HepG2 (cell line): Measurements from ENCODE around the gene JPH4. TPM values are rescaled to one million over a fixed set of nuclear protein-coding genes. Genes with fewer than 3 reads are reported as not detected.

Experiments used
- CCAR2 ChIP-seq: fragments of 200-400 bp; formaldehyde crosslinking; optimal IDR thresholded peaks from 2 replicates; pipeline ENCODE3; 2018; ENCODE audit warnings: low read depth, mild to moderate bottlenecking, low read length, moderate library complexity
- FOXP4 ChIP-seq: sonication (generic); formaldehyde crosslinking; IDR thresholded peaks from 2 replicates; pipeline ENCODE4 v1.4.0; 2020; ENCODE audit warnings: missing genetic modification reagents
- HNRNPL ChIP-seq: fragments of 200-400 bp; formaldehyde crosslinking; IDR thresholded peaks from 2 replicates; pipeline ENCODE4 v1.6.1; 2017; ENCODE audit warnings: mild to moderate bottlenecking, low read depth, low read length
- IRF9 ChIP-seq: sonication (generic); formaldehyde crosslinking; IDR thresholded peaks from 2 replicates; pipeline ENCODE4 v1.8.0; 2022; ENCODE audit warnings: missing genetic modification reagents, mild to moderate bottlenecking, borderline replicate concordance
- JARID2 ChIP-seq: sonication (generic); formaldehyde crosslinking; IDR thresholded peaks from 2 replicates; pipeline ENCODE4 v1.8.1; 2023; ENCODE audit warnings: missing genetic modification reagents, inconsistent platforms; ENCODE audit not compliant: insufficient replicate concordance
- JUND ChIP-seq: sonication (generic); formaldehyde crosslinking; IDR thresholded peaks from 2 replicates; pipeline ENCODE4 v1.8.0; 2022; ENCODE audit warnings: mild to moderate bottlenecking, missing genetic modification reagents
- KLF13 ChIP-seq: sonication (generic); formaldehyde crosslinking; IDR thresholded peaks from 2 replicates; pipeline ENCODE4 v1.4.0; 2020; ENCODE audit warnings: mild to moderate bottlenecking, missing genetic modification reagents
- MAZ ChIP-seq, 2 experiments: sonication (generic) in 1 of 2; formaldehyde crosslinking in 1 of 2; IDR thresholded peaks; 2 replicates each; pipeline versions ENCODE4 v1.5.0 to v1.6.1; 2012 to 2020; ENCODE audit warnings: low read depth in 2 of 2, mild to moderate bottlenecking in 2 of 2, borderline replicate concordance in 1 of 2, improper control_type of control experiment in 1 of 2, low read length in 1 of 2, missing genetic modification reagents in 1 of 2, moderate library complexity in 1 of 2
- NFKBIZ ChIP-seq: IDR thresholded peaks from 2 replicates; pipeline ENCODE4 v1.6.1; 2018; ENCODE audit warnings: missing genetic modification reagents, missing compliant biosample characterization
- NR1H2 ChIP-seq: sonication (generic); formaldehyde crosslinking; IDR thresholded peaks from 2 replicates; pipeline ENCODE4 v1.8.1; 2022; ENCODE audit warnings: low read depth, missing genetic modification reagents, borderline replicate concordance
- RORA ChIP-seq: sonication (generic); formaldehyde crosslinking; IDR thresholded peaks from 2 replicates; pipeline ENCODE4 v1.5.0; 2020; ENCODE audit warnings: mild to moderate bottlenecking, missing genetic modification reagents, moderate library complexity
- SNAPC5 ChIP-seq: sonication (generic); formaldehyde crosslinking; IDR thresholded peaks from 2 replicates; pipeline ENCODE4 v1.8.1; 2023; ENCODE audit warnings: mild to moderate bottlenecking, missing genetic modification reagents, borderline replicate concordance
- SP1 ChIP-seq, 2 experiments: fragments of 450-650 bp in 1 of 2; sonication (generic) in 1 of 2; formaldehyde crosslinking in 1 of 2; IDR thresholded peaks; 2 replicates each; pipeline versions ENCODE4 v1.4.0 to v1.6.1; 2016 to 2020; ENCODE audit warnings: missing genetic modification reagents in 1 of 2
- U2AF1 ChIP-seq: fragments of 200-400 bp; formaldehyde crosslinking; optimal IDR thresholded peaks from 2 replicates; pipeline ENCODE3; 2017; ENCODE audit warnings: mild to moderate bottlenecking, low read depth, low read length
- UBTF ChIP-seq: sonication (generic); formaldehyde crosslinking; IDR thresholded peaks from 2 replicates; pipeline ENCODE4 v1.4.0; 2020; ENCODE audit warnings: mild to moderate bottlenecking, missing genetic modification reagents
- ZBTB33 ChIP-seq: sonication (generic); formaldehyde crosslinking; IDR thresholded peaks from 2 replicates; pipeline ENCODE4 v1.4.0; 2020; ENCODE audit warnings: missing genetic modification reagents
- ZC3H13 ChIP-seq: sonication (generic); formaldehyde crosslinking; IDR thresholded peaks from 2 replicates; pipeline ENCODE4 v1.8.1; 2023; ENCODE audit warnings: mild to moderate bottlenecking, missing genetic modification reagents, moderate library complexity
- ZNF292 ChIP-seq: sonication (generic); formaldehyde crosslinking; IDR thresholded peaks from 2 replicates; pipeline ENCODE4 v1.8.1; 2022; ENCODE audit warnings: mild to moderate bottlenecking, low read depth, missing genetic modification reagents, borderline replicate concordance
- ZNF343 ChIP-seq: sonication (generic); formaldehyde crosslinking; IDR thresholded peaks from 2 replicates; pipeline ENCODE4 v1.4.0; 2020; ENCODE audit warnings: mild to moderate bottlenecking, missing genetic modification reagents
- ZNF674 ChIP-seq: sonication (generic); formaldehyde crosslinking; IDR thresholded peaks from 2 replicates; pipeline ENCODE4 v1.5.0; 2020; ENCODE audit warnings: low read depth, mild to moderate bottlenecking, missing genetic modification reagents
- polyA plus RNA-seq, 8 experiments: library from polyadenylated mRNA; depleted of rRNA in 3 of 8; stranded (reverse) in 7 of 8; unstranded in 1 of 8; fragments of >200 nt; fragmentation: Illumina TruSeq in 4 of 8; extraction: Trizol in 4 of 8; gene quantifications; 2 replicates each; pipeline versions ENCODE4 v1.2.1 to v1.2.3, GENCODE V29; 2011 to 2016; ENCODE audit warnings: low read depth in 4 of 8, missing spikeins in 1 of 8, mixed read lengths in 1 of 8; ENCODE audit not compliant: insufficient read depth in 1 of 8
- total RNA-seq, 5 experiments: library from RNA; depleted of rRNA; stranded (reverse); fragments of >200 nt; fragmentation: Illumina TruSeq; extraction: Trizol; gene quantifications; 2 replicates each; pipeline ENCODE4 v1.2.3, GENCODE V29; 2016; ENCODE audit warnings: low read depth in 1 of 5

Gene JPH4
- total and polyA plus RNA-seq, 2 of the 13 experiments (the other 11 are each of a cell fraction or from before 2014, with no cell fraction given) = 0.08 to 0.22 TPM

- TF ChIP-seq SP1 (IDR thresholded peaks at IDR 0.05) (no peak), SP1 (CRISPR knock-in tag; IDR thresholded peaks at IDR 0.05) (peak; percentile 64), FOXP4 (CRISPR knock-in tag) (peak; percentile 63; the same call in 1 of the 2 replicates), ZNF674 (CRISPR knock-in tag) (peak; percentile 93; the same call in 1 of the 2 replicates), MAZ (IDR thresholded peaks at IDR 0.05; ENCODE audit: borderline replicate concordance, low read depth, low read length) (peak; percentile 72), MAZ (CRISPR knock-in tag; IDR thresholded peaks at IDR 0.05; ENCODE audit: low read depth) (peak; percentile 99), KLF13 (CRISPR knock-in tag) (peak; percentile 99), ZNF292 (peak; percentile 79; the same call in 1 of the 2 replicates), NR1H2 (CRISPR knock-in tag) (peak; percentile 91; the same call in 1 of the 2 replicates), U2AF1 (peak; percentile 85), NFKBIZ (CRISPR knock-in tag) (peak; percentile 75), ZNF343 (CRISPR knock-in tag) (peak; percentile 99), HNRNPL (peak; percentile 71; the same call in 1 of the 2 replicates), JUND (CRISPR knock-in tag) (peak; percentile 33; the same call in 1 of the 2 replicates), SNAPC5 (CRISPR knock-in tag) (peak; percentile 97), UBTF (CRISPR knock-in tag) (peak; percentile 98), CCAR2 (no peak), ZC3H13 (CRISPR knock-in tag) (peak; percentile 95), RORA (CRISPR knock-in tag) (no peak), IRF9 (CRISPR knock-in tag) (peak; percentile 100), ZBTB33 (CRISPR knock-in tag) (peak; percentile 80), JARID2 (CRISPR knock-in tag) (peak; percentile 99)
These were observed 22.5 kb downstream of the JPH4 start, which contains the start of gene THTPA (continued) for GRCh38 chr14:23555882-23556699.
